GM21528 (cell line): ENCODE data around the gene MXRA8.
A peak's percentile ranks its signal among the peaks of the same experiment; 100 is the strongest.

Source experiments
- ATAC-seq: cut with Tn5 transposase; IDR thresholded peaks from one replicate; pipeline ENCODE4 v1.9.1; 2021; ENCODE audit warnings: mild to moderate bottlenecking, moderate library complexity; ENCODE audit not compliant: unreplicated experiment, low FRiP score

The MXRA8 gene

DNA sequence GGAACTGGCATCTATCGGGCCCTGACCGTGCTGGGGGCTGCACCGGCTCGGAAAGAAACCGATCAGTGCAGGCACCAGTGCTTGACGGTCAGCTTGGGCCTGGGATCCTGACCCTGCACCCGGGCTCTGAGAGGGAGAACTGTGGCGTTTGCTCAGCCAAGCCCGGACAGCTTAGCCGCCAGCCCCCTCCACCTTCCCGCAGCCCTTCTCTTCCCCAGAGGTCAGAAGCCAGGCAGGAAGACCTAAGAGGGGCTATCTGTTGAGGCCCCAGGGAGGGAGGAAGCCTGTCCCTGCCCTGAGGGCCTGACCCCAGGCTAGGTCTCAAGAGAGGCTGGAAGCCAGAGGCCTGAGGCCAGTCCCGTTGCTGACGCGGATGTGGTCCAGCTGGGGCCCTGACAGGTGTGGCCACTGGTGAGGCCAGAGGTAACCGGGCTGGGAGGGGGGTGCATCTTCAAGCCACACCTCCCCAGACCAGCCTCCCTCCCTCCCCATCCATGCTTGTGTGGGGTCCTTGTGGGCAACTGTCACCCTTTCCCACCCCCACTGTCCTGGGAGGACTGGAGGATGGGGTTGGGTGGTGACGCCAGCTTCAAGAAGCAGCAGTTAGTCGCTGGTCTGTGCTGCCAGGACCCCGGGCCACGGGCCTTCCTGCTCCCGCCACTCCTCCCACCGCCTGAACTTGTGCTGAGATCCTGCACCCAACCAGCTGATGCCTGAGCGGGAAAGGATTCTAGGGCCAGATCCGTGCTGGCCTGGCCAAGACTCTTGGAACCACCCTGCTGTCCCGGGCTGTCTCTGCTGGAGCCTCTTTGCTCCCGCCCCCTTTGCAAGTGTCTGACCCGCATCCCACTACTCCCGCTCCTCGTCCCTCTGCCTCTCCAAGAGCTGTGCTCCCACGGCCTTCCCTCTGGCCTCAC is 6.6 kb downstream of the MXRA8 start:
- no peak for ATAC-seq

DNA sequence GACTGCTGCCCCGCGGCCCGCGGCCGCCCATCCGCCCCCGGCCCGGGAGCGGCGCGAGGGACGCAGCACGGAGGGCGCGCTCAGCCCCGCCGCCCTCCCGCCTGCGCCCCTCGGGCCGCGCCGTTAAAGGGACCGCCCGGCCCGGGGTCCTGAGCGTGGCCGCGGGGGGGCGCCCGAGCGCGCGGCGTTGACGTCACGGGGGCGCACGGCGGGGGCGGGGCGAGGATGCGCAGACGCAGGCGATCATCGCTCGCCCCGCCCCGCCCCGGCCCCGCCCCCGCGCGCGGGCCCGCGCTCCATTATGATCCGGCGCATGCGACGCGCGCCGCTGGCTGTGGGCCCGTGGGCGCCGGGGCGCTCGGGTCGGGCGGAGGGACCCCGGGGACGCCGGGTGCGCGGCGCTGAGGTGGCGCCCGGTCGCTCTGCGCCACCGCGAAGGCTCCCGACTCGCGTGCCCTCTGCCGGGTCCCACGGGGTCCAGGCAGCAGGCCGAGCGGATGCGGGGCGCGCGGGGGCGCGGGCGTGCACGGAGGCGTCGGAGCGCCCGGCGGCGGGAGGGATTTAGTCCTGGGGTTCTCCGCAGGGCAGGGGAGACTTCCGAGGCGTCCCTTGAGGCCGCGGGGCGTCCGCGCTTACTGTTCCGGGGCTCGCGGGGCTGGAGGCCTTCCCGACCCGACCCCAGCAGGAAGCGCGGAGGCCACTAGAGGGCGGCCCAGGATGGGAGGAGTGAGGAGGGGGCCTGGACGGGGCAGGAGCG is 8.9 kb downstream of the MXRA8 start, which contains the start of gene DVL1:
Gene DVL1, minus strand, starts transcription at position 163 of the 757 bp plus-strand sequence. CDS start 353 bp downstream, outside the sequence.
- peak; percentile 57 for ATAC-seq

DNA sequence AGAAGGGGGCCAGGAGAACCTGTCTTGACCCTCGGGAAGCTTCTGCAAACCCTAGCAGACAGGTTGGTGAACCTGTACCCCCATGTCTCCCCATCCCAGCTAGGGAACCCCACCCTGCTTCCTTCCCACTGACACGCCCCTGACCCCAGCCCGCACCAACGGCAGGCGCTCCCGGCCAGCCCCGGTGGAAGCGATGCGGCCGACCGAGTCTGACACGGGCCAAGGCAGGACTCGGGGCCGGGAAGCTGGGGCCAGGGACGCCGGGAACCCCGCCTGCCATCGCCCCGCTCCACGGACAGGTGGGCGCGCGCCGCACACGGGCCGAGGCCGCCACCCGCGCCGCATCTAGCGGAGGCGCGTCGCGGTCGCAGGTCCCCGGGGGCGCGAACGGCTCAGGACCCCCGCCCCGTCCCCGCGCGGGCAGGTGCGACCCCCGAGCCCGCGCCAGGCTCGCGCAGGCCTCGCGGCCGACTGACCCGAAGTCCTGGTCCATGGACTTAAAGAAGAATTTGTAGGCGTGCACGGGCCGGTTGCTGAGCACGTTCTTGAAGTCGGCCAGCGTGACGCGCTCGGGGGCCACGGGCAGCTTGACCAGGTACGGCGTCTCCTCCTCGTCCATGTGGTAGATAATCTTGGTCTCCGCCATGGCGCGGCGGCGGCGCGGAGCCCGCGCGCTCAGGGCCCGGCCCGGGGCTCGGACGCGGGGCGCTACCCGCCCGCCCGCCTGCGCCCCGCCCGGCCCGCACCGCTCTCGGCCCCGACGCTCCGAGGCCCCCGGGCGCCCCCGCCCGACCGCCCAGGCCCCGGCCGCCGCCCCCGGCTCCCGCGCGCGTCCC is 9.7 kb downstream of the MXRA8 start:
- ATAC-seq: peak; percentile 35

DNA sequence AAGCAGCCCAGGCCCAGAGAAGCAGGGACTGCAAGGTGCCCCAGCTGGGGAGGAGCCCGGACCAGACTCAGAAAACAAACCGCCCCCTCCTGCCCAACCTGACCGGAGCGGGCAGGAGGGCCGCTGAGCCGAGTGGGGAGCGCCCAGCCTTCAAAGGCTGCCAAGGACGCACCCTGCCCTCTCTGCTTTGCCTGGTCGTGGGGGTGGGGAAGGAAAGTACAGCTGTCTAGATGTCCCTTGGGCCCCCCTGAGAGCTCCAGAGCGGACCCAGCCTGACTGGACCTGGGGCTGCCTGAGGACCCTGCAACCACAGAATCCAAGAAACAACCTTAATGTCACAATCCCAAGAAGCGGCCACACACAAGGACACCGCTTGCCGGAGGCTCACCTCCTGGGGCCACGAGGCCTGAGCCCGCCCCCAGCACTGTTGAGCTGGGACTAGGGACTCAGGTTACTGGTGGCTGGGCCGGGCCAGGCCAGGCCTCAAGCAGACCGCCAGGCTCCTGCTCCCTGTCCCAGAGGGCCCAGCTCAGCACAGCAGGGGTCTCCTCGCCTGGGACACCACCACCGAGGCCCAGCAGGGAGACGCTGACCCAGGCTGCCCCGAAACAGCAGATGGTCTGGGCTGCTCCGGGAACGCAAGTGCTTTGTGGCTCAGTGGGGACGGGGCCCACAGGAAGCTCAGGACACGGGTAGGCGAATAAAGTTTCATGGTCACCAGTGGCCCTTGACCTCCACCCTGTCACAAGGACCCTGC is 10.5 kb downstream of the MXRA8 start:
- peak; percentile 1 for ATAC-seq

DNA sequence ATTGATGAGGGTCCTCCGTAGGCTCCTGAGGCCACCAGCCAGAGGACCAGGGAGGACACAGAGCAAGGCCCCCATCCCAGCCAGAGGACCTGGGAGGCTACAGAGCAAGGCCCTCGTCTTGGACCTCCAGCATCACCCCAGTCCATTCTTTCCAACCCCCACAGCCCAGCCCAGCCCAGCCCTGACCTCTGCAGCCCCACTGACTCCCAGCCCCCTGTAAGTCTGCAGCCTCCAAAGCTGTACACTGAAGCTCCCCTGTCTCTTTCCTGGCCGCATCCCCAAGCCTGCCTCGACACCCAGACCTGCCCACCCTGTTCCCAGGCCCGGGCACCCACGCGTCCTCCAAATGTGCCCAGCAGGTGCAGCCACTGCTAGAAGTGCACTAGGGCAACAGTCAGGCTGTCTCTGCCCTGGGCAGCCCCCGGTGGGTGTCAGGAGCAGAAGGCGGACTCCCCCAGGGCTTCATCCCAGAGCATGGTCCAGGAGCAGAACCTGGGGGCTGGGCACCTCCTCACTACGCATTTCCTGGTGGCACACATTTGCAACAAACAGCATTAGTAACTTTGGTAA is 11.2 kb downstream of the MXRA8 start:
- no peak for ATAC-seq

DNA sequence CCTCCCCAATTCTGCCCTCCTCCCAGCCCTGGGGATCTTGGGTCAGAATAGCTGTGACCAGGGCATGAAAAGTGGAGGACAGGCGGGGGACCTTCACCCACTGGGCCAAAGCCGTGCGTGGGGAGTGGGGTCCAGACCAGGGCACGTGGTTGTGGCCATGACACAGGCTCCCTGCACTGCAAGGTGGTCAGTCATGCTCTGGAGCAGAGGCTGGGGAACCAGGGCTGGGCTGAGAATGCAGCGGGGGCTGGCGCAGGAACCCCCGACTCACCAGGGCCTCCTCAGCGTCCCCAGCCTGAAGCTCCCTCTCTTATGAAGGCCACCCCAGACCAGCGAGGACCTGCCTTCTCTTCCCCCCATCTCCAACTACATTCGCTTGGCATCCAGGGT is 11.9 kb downstream of the MXRA8 start:
- ATAC-seq: no peak

DNA sequence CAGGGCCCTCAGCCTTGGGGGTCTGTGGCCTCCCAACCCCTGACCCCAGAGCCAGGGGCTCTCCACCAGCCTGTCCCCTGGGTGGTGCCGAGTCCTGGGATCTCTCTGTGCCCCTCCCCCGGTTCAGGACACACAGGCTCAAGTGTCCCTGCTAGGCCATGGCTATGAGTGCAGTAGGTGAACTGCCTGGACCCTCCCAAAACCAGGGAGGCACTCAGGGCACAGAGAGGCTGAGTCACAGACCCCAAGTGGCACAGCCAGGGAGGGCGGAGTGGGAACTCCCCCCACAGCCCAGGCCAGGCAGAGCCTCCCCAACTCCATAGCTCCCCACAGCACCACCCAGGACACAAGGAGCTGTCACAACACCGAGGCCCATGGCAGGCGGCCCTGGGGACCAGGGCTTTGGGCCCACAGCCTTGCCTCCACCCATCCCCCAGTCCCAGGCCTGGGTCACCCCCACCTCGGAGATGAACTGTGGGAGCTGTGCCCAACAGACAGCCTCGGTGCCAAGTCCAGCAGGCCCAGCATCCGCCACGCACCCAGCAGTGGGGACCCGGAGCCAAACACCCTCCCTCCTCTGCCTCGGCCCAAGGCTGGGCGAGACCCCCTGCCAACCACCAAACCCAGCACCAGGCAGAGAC is 12.4 kb downstream of the MXRA8 start:
- no peak for ATAC-seq

DNA sequence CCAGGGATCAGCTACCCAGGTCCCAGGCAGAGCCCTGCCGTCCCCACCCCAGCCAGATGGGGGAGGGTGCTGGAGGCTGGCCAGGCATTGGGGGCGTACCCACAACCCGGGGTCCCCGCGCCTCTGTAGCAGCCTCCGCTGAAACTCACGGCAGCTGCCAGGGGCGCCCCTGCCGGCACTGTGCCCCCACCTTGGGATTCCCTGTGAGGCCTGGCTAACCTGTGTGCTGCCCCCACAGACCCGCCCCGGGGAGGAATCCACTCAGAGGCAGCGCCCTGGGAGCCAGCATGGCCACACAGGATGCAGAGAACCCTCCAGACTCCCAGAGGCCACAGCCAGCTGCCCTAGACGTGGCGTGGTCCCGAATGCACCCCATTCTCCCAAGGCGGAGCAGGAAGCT is 13.0 kb downstream of the MXRA8 start:
- no peak for ATAC-seq

DNA sequence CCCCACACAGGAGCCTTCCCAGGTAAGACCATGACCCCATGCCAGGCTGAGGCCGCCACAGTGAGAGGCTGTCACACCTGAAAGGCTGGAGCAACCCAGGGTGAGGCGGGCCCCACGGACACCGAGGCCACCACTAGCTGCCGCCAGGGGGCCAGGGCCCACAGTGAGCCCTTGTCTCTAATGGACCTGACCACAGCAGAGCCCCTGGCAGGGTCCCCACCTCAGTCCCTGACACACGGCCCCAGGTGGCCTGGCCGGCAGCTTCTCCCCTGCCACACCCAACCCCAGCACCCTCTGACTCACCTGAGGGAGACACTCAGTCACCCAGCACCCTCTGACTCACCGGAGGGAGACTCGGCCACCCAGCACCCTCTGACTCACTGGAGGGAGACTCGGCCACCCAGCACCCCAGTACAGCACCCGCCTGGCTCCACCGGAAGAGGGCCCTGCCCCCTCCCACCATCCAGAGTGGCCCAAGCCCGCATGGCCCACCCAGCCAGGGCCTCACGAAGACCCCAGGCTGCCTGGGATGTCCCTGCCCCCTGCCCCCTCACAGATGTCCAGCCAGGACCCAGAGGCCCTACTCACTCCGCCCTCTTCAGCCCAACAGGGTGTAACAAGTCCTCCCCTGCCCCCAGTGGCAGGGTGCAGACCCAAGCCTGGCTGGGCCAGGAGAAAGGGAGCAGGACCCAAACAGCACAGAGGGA is 13.5 kb downstream of the MXRA8 start:
- no peak for ATAC-seq

DNA sequence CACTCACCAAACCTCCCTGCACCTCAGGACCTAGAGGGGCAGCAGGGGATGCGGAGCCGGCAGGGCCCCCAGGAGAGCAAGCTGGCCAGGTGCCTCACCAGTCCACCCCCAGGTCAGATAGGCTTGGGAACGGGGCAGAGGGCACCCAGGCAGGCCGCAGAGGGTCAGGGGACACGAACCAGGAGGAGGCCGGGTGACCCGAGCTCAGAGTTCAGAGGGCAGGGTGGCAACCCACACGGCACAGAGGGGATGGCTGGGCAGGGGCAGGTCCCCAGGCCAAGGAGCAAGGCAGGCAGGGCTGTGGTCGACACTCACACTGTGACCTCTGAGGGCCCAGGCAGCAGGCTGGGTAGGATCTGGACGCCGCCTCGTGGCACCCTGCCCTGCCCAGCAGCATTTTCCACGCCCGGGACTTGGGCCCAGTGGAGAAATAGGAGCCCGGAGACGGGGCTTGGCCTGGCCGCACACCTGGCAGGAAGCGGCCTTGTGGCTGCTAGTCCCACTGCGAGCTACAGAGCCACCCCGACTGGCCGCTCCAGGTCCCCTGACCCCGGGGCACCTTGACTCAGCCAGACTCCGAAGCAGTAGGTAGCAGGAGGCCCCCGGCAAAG is 14.4 kb downstream of the MXRA8 start:
- ATAC-seq: no peak

DNA sequence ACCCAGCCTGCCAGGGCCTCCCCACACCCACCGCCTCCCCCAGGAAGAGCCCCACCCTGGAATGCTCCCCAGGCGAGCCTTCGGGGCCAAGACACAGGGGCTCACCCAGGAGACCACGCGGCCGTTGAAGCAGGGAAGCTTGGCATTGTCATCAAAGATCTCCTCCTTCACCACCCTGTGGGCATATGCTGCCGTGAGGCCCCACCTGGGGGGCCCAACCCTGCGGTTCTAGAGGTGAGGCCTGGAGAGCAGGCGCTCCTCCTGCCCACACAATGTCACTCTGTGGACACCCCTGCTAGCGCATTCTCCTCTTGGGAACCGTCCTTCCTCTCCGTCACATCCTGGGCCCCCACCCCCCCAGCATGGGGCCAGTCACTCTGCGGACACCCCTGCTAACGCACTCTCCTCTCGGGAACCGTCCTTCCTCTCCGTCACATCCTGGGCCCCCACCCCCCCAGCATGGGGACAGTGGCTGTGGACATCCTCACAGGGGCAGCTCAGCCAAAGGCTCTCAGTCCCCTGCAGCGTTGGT is 15.7 kb downstream of the MXRA8 start:
- no peak for ATAC-seq

DNA sequence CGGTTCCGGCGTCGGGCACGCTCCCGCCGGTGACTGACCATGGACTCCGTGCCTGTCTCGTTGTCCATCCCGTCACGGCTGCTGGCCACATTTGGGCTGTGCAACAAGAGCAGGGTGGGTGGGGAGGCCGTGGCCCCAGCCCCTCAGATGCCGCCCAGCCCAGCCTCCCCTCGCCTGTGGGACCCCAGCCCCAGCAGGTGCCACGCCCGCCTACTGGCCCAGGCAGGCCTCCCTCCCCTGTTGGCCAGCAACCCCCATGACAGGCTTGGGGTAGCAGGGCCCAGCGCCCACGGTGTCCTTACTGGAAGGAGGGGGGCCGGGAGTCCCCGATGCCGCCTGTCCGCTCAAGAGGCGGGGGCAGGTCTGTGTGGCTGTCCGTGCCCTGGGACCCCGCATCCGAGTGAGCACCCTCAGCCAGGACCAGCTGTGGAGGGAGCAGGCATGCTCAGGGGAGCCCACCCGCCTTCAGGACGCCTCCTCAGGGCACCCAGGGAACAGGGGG is 16.2 kb downstream of the MXRA8 start:
- no peak for ATAC-seq

DNA sequence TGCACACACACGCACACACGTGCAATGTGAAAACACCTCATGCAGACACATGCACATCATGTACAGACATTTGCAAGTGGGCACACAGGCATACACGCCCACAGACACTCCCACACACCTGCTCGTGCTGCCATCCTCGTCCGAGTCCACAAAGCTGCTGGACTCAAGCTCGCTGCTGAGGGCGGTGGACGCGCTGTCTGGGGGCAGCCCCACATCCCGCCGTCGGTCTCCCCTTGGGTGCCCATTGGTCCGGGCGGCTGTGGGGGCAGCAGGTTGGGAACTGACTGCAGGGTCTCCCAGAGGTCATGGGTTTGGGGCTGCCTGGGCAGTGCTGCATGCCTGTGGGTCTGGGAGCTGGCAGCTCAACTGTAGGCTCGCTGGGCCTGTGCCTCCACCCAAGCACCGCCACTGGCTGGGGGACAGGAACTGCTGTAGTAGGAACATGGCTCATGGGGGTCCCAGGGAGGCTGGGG is 16.8 kb downstream of the MXRA8 start:
- no peak for ATAC-seq

DNA sequence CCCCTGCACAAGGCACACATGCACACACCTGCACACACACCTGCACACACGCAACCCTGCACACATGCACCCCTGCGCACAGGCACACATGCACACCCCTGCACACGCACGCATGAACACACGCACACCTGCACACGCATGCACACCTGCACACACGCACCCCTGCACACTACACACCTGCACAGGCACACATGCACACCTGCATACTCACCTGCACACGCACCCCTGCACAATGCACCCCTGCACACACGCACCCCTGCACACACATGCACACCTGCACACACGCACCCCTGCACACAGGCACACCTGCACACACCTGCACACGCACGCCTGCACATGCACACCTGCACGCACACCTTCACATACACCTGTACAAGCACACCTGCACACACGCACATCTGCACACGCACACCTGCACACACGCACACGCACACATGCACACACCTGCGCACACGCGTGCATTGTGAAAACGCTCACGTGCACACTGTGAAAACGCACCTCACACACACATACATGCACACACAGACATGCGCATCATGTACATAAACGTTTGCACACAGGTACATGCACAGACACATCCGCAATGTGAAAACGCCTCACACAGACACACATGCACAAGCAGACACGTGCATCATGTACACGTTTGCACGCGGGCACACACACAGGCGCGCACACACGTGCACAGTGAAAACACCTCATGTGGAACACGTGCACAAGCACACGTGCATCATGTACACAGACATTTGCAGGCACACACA is 17.4 kb downstream of the MXRA8 start:
- ATAC-seq: no peak

DNA sequence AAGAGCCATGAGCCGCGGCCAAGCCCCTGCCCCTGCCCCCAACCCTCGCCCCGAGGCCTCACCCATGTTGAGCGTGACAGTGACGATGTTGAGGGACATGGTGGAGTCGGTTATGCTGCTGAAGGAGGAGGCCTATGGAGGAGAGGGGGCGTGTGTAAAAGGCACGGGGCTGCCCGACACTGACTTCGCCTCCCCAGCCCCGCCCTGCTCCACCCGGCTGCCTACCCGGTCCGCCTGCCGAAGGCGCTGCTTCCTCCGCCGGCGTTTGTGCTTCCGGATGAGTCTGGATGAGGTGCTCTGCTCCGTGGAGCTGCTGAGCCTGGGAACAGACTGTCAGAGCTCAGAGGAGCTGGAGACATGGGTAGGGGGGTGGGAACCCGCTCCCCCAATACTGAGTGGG is 18.2 kb downstream of the MXRA8 start:
- no peak for ATAC-seq

DNA sequence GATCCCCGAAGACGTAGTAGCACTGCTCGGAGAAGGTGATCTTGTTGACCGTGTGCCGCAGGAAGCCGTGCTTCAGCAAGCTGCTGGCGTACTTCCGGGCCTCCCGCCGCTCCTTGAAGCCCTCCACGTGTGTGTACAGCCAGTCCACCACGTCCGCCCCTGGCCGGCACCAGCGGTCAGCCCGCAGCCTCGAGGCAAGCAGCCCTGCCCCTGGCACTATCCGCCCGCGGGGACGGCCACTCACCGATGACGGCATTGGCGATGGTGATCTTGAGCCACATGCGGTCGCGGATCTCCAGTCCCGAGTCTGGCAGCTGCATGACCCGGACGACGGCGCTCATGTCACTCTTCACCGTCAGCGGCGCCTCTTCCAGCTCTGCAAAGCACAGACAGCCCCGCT is 20.1 kb downstream of the MXRA8 start:
- ATAC-seq: no peak

DNA sequence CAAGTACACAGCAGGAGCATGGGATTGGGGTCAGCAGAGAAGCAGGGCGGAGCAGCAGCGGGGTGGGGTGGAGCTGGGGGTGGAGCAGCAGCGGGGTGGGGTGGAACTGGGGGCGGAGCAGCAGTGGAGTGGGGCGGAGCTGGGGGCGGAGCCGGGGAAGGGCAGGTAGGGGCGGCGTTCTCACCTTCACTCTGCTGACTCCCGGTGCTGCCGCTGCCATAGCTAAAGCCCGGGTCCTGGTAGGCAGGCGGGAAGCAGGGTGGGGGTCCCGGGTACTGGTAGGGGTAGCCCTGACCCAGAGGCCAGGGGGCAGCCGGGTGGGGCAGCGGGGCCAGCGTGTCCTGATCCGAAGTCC is 20.6 kb downstream of the MXRA8 start:
- ATAC-seq: no peak
